GM12892 (cell line): ENCODE data around the gene KIAA1328.

ENCODE experiments used
- POLR2A ChIP-seq: IDR thresholded peaks from 2 replicates; pipeline ENCODE4 v1.6.1; 2011; ENCODE audit warnings: low read depth, low read length, control low read depth
- POLR2AphosphoS5 ChIP-seq: IDR thresholded peaks from 2 replicates; pipeline ENCODE4 v1.6.1; 2011; ENCODE audit warnings: low read depth, low read length, control low read depth

GRCh38 chr18:36993068-36993467, 164.1 kb downstream of the KIAA1328 start:
- TF ChIP-seq POLR2AphosphoS5 (no peak), POLR2A (no peak)
